Choroid plexus epithelial cell (primary cell): ENCODE data around the gene RUNX1.

Source experiments
- DNase-seq: peaks from one replicate; pipeline ENCODE4 v3.0.0-alpha.2; 2010; ENCODE audit warnings: low read depth
- H3K4me3 ChIP-seq: 2 replicates; pipeline ENCODE4 v1.5.1; 2011; ENCODE audit warnings: low read depth, mild to moderate bottlenecking, control low read depth, low read length, moderate library complexity
- TF ChIP-seq, protein P1 (sequence below): conservative IDR thresholded peaks from 2 replicates; pipeline ENCODE4 v1.5.1; 2011; ENCODE audit warnings: low read depth, mild to moderate bottlenecking, control low read depth, inconsistent platforms, low read length, moderate library complexity

Gene RUNX1

DNA sequence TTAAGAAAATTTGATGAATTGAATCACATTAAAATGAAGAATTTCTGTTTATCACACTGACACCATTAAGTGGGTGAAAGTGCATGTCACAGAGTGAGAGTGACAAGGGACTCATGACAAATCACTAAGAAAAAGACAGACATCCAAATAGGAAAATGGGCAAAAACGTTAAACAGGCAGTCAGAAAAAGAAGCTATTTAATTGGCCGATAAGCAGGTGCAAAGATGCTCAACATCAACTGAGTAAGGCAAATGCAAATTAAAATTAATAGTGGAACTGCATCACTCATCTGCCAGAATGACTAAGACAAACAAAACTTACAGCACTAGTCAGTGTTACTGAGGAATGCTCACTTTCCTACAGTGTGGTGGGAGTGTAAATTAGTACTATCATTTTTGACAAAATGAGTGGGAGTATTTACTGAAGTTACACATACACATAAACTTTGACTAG lies 39.2 kb upstream of the RUNX1 start:
- TF ChIP-seq, protein P1, sequence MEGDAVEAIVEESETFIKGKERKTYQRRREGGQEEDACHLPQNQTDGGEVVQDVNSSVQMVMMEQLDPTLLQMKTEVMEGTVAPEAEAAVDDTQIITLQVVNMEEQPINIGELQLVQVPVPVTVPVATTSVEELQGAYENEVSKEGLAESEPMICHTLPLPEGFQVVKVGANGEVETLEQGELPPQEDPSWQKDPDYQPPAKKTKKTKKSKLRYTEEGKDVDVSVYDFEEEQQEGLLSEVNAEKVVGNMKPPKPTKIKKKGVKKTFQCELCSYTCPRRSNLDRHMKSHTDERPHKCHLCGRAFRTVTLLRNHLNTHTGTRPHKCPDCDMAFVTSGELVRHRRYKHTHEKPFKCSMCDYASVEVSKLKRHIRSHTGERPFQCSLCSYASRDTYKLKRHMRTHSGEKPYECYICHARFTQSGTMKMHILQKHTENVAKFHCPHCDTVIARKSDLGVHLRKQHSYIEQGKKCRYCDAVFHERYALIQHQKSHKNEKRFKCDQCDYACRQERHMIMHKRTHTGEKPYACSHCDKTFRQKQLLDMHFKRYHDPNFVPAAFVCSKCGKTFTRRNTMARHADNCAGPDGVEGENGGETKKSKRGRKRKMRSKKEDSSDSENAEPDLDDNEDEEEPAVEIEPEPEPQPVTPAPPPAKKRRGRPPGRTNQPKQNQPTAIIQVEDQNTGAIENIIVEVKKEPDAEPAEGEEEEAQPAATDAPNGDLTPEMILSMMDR, result no peak
- DNase-seq, result peak; percentile 27
- H3K4me3 ChIP-seq, result no peak overlapping the region

DNA sequence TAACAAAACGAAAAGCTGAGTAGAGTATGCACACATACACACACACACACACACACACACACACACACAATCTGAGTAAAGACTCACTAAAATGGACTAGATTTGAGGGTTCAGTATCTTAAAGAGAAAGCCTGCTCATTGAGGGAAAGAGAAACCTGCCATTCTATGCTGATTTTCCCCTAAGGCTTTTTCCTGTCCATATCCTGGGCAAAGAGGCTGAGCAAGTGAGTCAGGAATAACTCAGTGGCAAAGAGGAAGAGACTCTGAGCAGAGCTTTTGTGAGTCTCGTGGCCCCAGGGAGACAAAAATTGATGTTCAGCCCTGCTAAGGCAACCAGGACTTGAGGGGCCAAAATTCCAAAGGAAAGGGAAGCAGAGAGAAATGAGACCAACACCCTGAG lies 37.3 kb upstream of the RUNX1 start:
- peak; percentile 36 for DNase-seq
- no peak overlapping the region for H3K4me3 ChIP-seq
- TF ChIP-seq, protein P1, result no peak

DNA sequence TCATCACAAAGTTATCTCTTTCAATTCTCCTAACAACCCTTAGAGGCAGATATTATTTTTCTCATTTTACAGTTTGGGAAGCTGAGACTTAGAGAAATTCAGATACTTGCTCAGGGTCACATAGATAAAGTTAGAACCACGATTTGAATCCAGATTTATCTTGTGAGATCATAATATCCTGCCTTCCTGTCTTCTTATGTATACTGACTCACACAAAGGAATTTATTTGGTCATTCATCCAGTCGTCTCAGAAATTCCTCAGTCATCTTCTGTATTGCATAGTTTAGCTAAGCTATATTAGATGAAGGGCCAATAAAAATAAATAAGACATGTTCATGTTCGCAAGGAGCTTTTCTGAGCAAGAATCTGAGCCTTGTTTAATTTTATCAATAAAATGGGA lies 35.8 kb upstream of the RUNX1 start:
- TF ChIP-seq, protein P1, result no peak
- DNase-seq, result peak; percentile 94
- no peak overlapping the region for H3K4me3 ChIP-seq

DNA sequence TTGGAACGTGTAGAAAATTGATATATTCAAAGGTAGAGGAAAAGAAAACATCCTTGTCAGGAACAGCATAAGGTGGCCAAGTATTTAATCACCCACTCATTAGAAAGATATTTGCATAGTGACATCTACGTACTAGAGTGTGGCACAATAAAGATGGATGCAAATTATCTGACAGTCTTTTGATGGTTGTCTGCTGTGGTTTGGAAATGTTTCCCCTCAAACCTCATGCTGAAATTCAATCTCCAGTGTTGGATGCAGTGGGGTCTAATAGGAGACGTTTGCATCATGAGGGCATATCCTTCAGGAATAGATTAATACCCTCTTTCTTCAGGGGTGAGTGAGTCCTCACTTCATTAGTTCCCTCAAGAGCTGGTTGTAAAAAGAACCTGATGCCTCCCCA lies 34.1 kb upstream of the RUNX1 start:
- no peak for DNase-seq
- TF ChIP-seq, protein P1, result no peak
- H3K4me3 ChIP-seq, result no peak overlapping the region

DNA sequence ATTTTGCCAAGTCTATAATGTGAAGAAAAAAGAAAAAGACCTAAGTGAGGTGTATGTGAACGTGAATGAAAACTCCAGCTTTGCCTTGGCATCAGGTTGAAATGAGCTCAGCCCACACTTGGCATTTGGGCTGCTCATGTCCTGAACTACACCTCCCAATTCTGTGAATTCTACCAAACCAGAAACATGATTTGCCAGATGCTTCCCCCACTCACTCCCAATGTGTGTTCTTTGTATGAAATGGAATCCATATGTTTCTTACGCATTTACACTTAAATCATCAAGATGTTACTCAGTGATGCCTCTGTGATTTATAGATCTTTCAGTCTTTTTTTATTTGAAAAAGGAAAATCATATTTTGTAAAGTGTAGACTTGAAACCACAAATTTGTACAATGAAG lies 32.8 kb upstream of the RUNX1 start:
- no peak overlapping the region for H3K4me3 ChIP-seq
- TF ChIP-seq, protein P1, result no peak
- no peak for DNase-seq

DNA sequence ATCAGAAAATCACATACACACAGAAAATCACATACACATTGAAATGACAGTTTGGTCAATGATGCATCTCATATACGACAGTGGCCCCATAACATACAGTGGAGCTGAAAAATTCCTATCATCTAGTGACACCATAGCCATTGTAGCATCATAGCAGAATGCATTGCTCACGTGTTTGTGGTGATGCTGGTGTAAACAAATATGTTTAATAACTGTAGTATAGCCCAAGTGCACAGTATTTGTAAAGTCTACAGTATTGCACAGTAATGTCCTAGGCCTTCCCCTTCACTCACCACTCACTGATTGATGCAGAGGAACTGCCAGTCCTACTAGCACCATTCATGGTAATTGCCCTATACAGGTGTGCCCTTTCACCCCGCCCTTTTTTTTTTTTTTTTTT lies 30.1 kb upstream of the RUNX1 start:
- no peak for DNase-seq
- TF ChIP-seq, protein P1, result no peak
- H3K4me3 ChIP-seq, result no peak overlapping the region

DNA sequence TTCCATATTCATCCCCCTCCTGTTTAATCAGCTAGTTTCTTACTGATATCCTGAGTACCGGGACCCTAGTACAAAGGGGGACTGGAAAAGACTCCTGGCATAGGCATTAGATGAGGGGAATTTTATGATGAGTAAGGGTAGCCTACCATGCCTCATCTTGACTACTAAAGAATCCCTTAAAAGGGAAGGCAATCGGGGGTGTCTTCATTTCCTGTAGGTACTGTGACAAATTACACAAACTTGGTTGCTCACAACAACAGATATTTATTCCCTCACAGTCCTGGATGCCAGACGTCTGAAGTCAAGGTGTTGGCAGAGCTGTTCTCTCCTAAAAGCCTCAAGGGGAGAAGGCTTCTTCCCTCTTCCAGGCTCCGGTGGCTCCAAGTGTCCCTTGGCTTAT lies 28.9 kb upstream of the RUNX1 start:
- H3K4me3 ChIP-seq, result no peak overlapping the region
- TF ChIP-seq, protein P1, result no peak

More for the DNA sequence above, 28.9 kb upstream of the RUNX1 start:
- no peak for DNase-seq
